Measurements from ENCODE around the gene DIS3L2. TPM values are rescaled to one million over a fixed set of nuclear protein-coding genes. Genes with fewer than 3 reads are reported as not detected.
A peak's percentile ranks its signal among the peaks of the same experiment; 100 is the strongest.

DIS3L2 gene
- total RNA-seq, 1 donor from 2014 or later: 24.0 TPM

DNA sequence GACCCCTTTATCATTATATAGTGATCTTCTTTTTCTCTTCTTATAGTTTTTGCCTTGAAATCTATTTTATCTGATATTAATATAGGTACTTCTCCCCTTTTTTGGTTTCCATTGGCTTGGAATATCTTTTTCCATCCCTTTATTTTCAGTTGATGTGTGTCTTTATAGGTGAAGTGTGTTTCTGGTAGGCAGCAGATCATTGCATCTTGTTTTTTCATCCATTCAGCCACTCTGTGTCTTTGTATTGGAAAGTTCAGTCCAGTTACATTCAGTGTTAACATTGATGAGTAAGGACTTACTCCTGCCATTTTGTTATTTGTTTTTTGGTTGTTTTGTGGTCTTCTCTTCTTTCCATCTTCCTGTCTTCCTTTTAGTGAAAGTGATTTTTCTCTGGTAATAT is 133.4 kb downstream of the DIS3L2 start:
- H3K4me1 Mint-ChIP-seq (ENCODE audit: low read depth, unreplicated experiment): no peaks in the 10 kb centered on the region
- H3K4me3 ChIP-seq (ENCODE audit: insufficient read depth, low read depth, low read length): no peak overlapping the region
- H3K36me3 ChIP-seq (ENCODE audit: insufficient read depth, low read length): no peaks in the 10 kb centered on the region
- H3K9ac ChIP-seq (ENCODE audit: low read length): no peak overlapping the region
- H3K36me3 Mint-ChIP-seq (ENCODE audit: low read depth, unreplicated experiment): peaks cover 26% of the 10 kb centered on the region
- no peaks in the 10 kb centered on the region for H3K9me3 ChIP-seq (ENCODE audit: insufficient read depth, low read depth, low read length)
- H3K4me1 ChIP-seq (ENCODE audit: insufficient read depth, low read length): no peaks in the 10 kb centered on the region
- H3K9me3 Mint-ChIP-seq (ENCODE audit: unreplicated experiment): peaks cover 13% of the 10 kb centered on the region
- no peak overlapping the region for H3K27ac ChIP-seq (ENCODE audit: low read depth, low read length)
- no peak overlapping the region for H3K4me3 Mint-ChIP-seq (ENCODE audit: unreplicated experiment)
- H2AFZ ChIP-seq (ENCODE audit: low read depth, low read length): no peak overlapping the region
- H3K79me2 ChIP-seq (ENCODE audit: insufficient read depth, low read length): no peaks in the 10 kb centered on the region
- DNase-seq (ENCODE audit: low read depth): no peak
- H3K4me2 ChIP-seq (ENCODE audit: low read length): no peak overlapping the region
- peaks cover 5% of the 10 kb centered on the region for H4K20me1 ChIP-seq (ENCODE audit: insufficient read depth, low read length)
- H3K27me3 ChIP-seq (ENCODE audit: insufficient read depth, low read length): no peaks in the 10 kb centered on the region
- H3K27me3 Mint-ChIP-seq (ENCODE audit: low read depth, unreplicated experiment): no peaks in the 10 kb centered on the region
- H3K27ac Mint-ChIP-seq (ENCODE audit: unreplicated experiment): no peak overlapping the region
- no peak for TF ChIP-seq EZH2 (IDR thresholded peaks at IDR 0.05; ENCODE audit: insufficient read depth, low read length)
- TF ChIP-seq, protein P1, sequence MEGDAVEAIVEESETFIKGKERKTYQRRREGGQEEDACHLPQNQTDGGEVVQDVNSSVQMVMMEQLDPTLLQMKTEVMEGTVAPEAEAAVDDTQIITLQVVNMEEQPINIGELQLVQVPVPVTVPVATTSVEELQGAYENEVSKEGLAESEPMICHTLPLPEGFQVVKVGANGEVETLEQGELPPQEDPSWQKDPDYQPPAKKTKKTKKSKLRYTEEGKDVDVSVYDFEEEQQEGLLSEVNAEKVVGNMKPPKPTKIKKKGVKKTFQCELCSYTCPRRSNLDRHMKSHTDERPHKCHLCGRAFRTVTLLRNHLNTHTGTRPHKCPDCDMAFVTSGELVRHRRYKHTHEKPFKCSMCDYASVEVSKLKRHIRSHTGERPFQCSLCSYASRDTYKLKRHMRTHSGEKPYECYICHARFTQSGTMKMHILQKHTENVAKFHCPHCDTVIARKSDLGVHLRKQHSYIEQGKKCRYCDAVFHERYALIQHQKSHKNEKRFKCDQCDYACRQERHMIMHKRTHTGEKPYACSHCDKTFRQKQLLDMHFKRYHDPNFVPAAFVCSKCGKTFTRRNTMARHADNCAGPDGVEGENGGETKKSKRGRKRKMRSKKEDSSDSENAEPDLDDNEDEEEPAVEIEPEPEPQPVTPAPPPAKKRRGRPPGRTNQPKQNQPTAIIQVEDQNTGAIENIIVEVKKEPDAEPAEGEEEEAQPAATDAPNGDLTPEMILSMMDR (IDR thresholded peaks at IDR 0.05; ENCODE audit: insufficient read depth, low read depth, low read length): no peak
- FAIRE-seq: peak; percentile 34

DNA sequence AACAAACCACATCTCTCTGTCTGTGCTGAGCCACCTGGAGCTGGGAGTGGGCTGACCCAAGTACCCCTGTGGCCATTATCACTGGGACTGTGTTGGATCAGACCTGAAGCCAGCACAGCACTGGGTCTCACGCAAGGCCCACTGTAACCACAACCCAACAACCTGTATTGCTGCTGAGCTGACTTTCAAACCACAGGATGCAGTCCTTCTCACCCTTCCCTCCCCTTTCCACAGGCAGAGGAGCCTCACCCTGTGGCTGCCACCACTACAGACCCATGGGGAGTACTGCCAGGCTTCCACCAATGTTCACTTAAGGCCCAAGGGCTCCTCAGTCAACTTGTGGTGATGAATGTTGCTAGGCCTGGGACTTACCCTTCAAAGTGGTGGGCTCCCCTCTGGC is 135.7 kb downstream of the DIS3L2 start:
- FAIRE-seq: no peak
- peaks cover 13% of the 10 kb centered on the region for H3K9me3 Mint-ChIP-seq (ENCODE audit: unreplicated experiment)
- H3K4me2 ChIP-seq (ENCODE audit: low read length): no peak overlapping the region
- H3K9me3 ChIP-seq (ENCODE audit: insufficient read depth, low read depth, low read length): no peaks in the 10 kb centered on the region
- TF ChIP-seq, protein P1 (IDR thresholded peaks at IDR 0.05; ENCODE audit: insufficient read depth, low read depth, low read length): no peak
- no peak for TF ChIP-seq EZH2 (IDR thresholded peaks at IDR 0.05; ENCODE audit: insufficient read depth, low read length)
- H3K4me3 Mint-ChIP-seq (ENCODE audit: unreplicated experiment): no peak overlapping the region
- no peaks in the 10 kb centered on the region for H3K4me1 ChIP-seq (ENCODE audit: insufficient read depth, low read length)
- no peak for DNase-seq (ENCODE audit: low read depth)
- H3K27me3 ChIP-seq (ENCODE audit: insufficient read depth, low read length): no peaks in the 10 kb centered on the region
- H3K9ac ChIP-seq (ENCODE audit: low read length): no peak overlapping the region
- no peak overlapping the region for H3K4me3 ChIP-seq (ENCODE audit: insufficient read depth, low read depth, low read length)
- H3K79me2 ChIP-seq (ENCODE audit: insufficient read depth, low read length): no peaks in the 10 kb centered on the region
- H3K27me3 Mint-ChIP-seq (ENCODE audit: low read depth, unreplicated experiment): no peaks in the 10 kb centered on the region
- H3K27ac ChIP-seq (ENCODE audit: low read depth, low read length): no peak overlapping the region
- peaks cover 21% of the 10 kb centered on the region for H3K36me3 Mint-ChIP-seq (ENCODE audit: low read depth, unreplicated experiment)
- no peak overlapping the region for H3K27ac Mint-ChIP-seq (ENCODE audit: unreplicated experiment)
- peaks cover under 1% of the 10 kb centered on the region for H4K20me1 ChIP-seq (ENCODE audit: insufficient read depth, low read length)
- no peak overlapping the region for H2AFZ ChIP-seq (ENCODE audit: low read depth, low read length)
- no peaks in the 10 kb centered on the region for H3K4me1 Mint-ChIP-seq (ENCODE audit: low read depth, unreplicated experiment)
- H3K36me3 ChIP-seq (ENCODE audit: insufficient read depth, low read length): no peaks in the 10 kb centered on the region

DNA sequence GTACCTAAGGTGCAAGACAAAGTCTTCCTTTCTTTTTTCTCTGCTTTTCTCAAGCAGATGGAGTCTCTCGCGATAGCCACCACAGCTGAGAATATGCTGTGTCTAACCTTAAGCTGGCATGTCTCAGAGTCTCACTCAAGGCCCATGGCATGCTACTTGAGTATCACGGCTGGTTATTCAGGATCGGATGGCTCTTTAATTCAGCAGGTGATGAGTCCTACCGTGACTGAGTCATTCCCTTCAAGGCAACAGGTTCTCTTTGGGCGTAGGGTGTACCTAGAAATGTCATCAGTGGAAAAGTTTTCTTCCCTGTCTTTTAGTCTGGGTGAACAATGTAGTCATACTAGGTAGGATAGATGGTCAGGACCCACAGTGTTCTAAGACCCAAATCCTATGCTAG is 136.2 kb downstream of the DIS3L2 start:
- DNase-seq (ENCODE audit: low read depth) (no peak), FAIRE-seq (no peak)
- no peaks in the 10 kb centered on the region for H3K9me3 ChIP-seq (ENCODE audit: insufficient read depth, low read depth, low read length)
- Mint-ChIP-seq H3K27ac (ENCODE audit: unreplicated experiment) (no peak overlapping the region), H3K4me1 (ENCODE audit: low read depth, unreplicated experiment) (no peaks in the 10 kb centered on the region), H3K9me3 (ENCODE audit: unreplicated experiment) (peaks cover 13% of the 10 kb centered on the region), H3K36me3 (ENCODE audit: low read depth, unreplicated experiment) (peaks cover 20% of the 10 kb centered on the region), H3K27me3 (ENCODE audit: low read depth, unreplicated experiment) (no peaks in the 10 kb centered on the region), H3K4me3 (ENCODE audit: unreplicated experiment) (no peak overlapping the region)
- no peak overlapping the region for H3K9ac ChIP-seq (ENCODE audit: low read length)
- H3K79me2 ChIP-seq (ENCODE audit: insufficient read depth, low read length): no peaks in the 10 kb centered on the region
- no peak overlapping the region for H3K27ac ChIP-seq (ENCODE audit: low read depth, low read length)
- H3K4me1 ChIP-seq (ENCODE audit: insufficient read depth, low read length): no peaks in the 10 kb centered on the region
- no peak for TF ChIP-seq EZH2 (IDR thresholded peaks at IDR 0.05; ENCODE audit: insufficient read depth, low read length)
- TF ChIP-seq, protein P1 (IDR thresholded peaks at IDR 0.05; ENCODE audit: insufficient read depth, low read depth, low read length): no peak
- no peaks in the 10 kb centered on the region for H3K27me3 ChIP-seq (ENCODE audit: insufficient read depth, low read length)
- no peaks in the 10 kb centered on the region for H4K20me1 ChIP-seq (ENCODE audit: insufficient read depth, low read length)
- no peaks in the 10 kb centered on the region for H3K36me3 ChIP-seq (ENCODE audit: insufficient read depth, low read length)
- no peak overlapping the region for H2AFZ ChIP-seq (ENCODE audit: low read depth, low read length)
- H3K4me3 ChIP-seq (ENCODE audit: insufficient read depth, low read depth, low read length): no peak overlapping the region
- H3K4me2 ChIP-seq (ENCODE audit: low read length): no peak overlapping the region
